Mammary epithelial cell (primary cell): ENCODE results near the gene SYNPO.

ENCODE experiments used
- CTCF ChIP-seq, 2 donors: IDR thresholded peaks in 1 of 2; conservative IDR thresholded peaks in 1 of 2; 2 replicates each; pipeline ENCODE4 v1.5.1; 2011 to 2012; ENCODE audit warnings: inconsistent platforms in 2 of 2, low read length in 2 of 2, mild to moderate bottlenecking in 2 of 2, control low read depth in 1 of 2, low read depth in 1 of 2; ENCODE audit not compliant: insufficient read depth in 1 of 2; ENCODE audit errors: extremely low read depth in 1 of 2
- EZH2 ChIP-seq: IDR thresholded peaks from 2 replicates; pipeline ENCODE4 v1.6.1; 2012; ENCODE audit warnings: low read length, inconsistent platforms, borderline replicate concordance

GRCh38 chr5:150625164-150625535 lies 15.3 kb upstream of the SYNPO start:
- TF ChIP-seq CTCF (conservative IDR thresholded peaks at IDR 0.05 in 1 of 2, IDR thresholded peaks at IDR 0.05 in 1 of 2; ENCODE audit: extremely low read depth in 1 of 2, insufficient read depth in 1 of 2, low read depth in 1 of 2, low read length in 2 of 2) (no peak), EZH2 (no peak)
